HG03439 (cell line): Measurements from ENCODE around the gene BAIAP2L1.
"Not testable (repeated sequence)": the region's sequence is repeated elsewhere in the genome, so short reads cannot be mapped to it uniquely, and the experiment has no call there.

Experiments used
- ATAC-seq: cut with Tn5 transposase; IDR thresholded peaks from one replicate; pipeline ENCODE4 v1.9.1; 2021; ENCODE audit warnings: mild to moderate bottlenecking, moderate library complexity; ENCODE audit not compliant: unreplicated experiment

BAIAP2L1 gene

GRCh38 chr7:98400542-98401340, at the start of gene BAIAP2L1:
Gene BAIAP2L1, minus strand, starts transcription at chr7:98401090. Its CDS starts 238 bp downstream, at chr7:98400852.
- ATAC-seq, result peak; percentile 90

- no peak for ATAC-seq
Measured at GRCh38 chr7:98448766-98449165, 47.9 kb upstream of the BAIAP2L1 start.

GRCh38 chr7:98440992-98441391, 40.1 kb upstream of the BAIAP2L1 start:
- ATAC-seq, result not testable (repeated sequence)

- no peak for ATAC-seq
Measured at GRCh38 chr7:98439484-98439883, 38.6 kb upstream of the BAIAP2L1 start.

- ATAC-seq, result no peak
Measured at GRCh38 chr7:98434087-98434486, 33.2 kb upstream of the BAIAP2L1 start.

- ATAC-seq, result no peak
Measured at GRCh38 chr7:98429799-98430198, 28.9 kb upstream of the BAIAP2L1 start.

- ATAC-seq, result no peak
Measured at GRCh38 chr7:98423043-98423442, 22.2 kb upstream of the BAIAP2L1 start.

- ATAC-seq, result no peak
Measured at GRCh38 chr7:98420966-98421612, 20.2 kb upstream of the BAIAP2L1 start.

- ATAC-seq, result not testable (repeated sequence)
Measured at GRCh38 chr7:98419988-98420387, 19.1 kb upstream of the BAIAP2L1 start.

- ATAC-seq, result not testable (repeated sequence)
Measured at GRCh38 chr7:98419316-98419691, 18.4 kb upstream of the BAIAP2L1 start.

- no peak for ATAC-seq
Measured at GRCh38 chr7:98418636-98419315, 17.9 kb upstream of the BAIAP2L1 start.

GRCh38 chr7:98418271-98418635, 17.4 kb upstream of the BAIAP2L1 start:
- ATAC-seq, result no peak

GRCh38 chr7:98417604-98418270, 16.8 kb upstream of the BAIAP2L1 start:
- not testable (repeated sequence) for ATAC-seq

GRCh38 chr7:98414205-98414900, 13.5 kb upstream of the BAIAP2L1 start:
- ATAC-seq, result no peak

- not testable (repeated sequence) for ATAC-seq
Measured at GRCh38 chr7:98413655-98414054, 12.8 kb upstream of the BAIAP2L1 start.

- no peak for ATAC-seq
Measured at GRCh38 chr7:98409843-98410242, 9.0 kb upstream of the BAIAP2L1 start.

GRCh38 chr7:98408146-98408545, 7.3 kb upstream of the BAIAP2L1 start:
- ATAC-seq, result not testable (repeated sequence)

GRCh38 chr7:98406827-98407226, 5.9 kb upstream of the BAIAP2L1 start:
- no peak for ATAC-seq

GRCh38 chr7:98404840-98405239, 4.0 kb upstream of the BAIAP2L1 start:
- ATAC-seq, result no peak

GRCh38 chr7:98399890-98400541, 874 bp downstream of the BAIAP2L1 start:
- ATAC-seq, result no peak
